Measurements from ENCODE around the gene NF1. TPM values are rescaled to one million over a fixed set of nuclear protein-coding genes. Genes with fewer than 3 reads are reported as not detected.

The NF1 gene
- total RNA-seq, 1 donor from 2014 or later, result 36.8 TPM

GRCh38 chr17:31413874-31414549 lies 319.2 kb downstream of the NF1 start:
- H3K4me1 Mint-ChIP-seq (ENCODE audit: low read depth), result peaks cover 3% of the 10 kb centered on the region
- no peaks in the 10 kb centered on the region for H3K9me3 Mint-ChIP-seq
- no peak overlapping the region for H3K27ac Mint-ChIP-seq
- H3K27me3 Mint-ChIP-seq (ENCODE audit: low read depth), result peaks cover 3% of the 10 kb centered on the region
- no peak overlapping the region for H3K4me3 Mint-ChIP-seq (ENCODE audit: low read depth)
- intact Hi-C loops (cut with micrococcal nuclease), result no loop called here
- H3K36me3 Mint-ChIP-seq (ENCODE audit: low read depth), result no peaks in the 10 kb centered on the region
- no peak for DNase-seq (ENCODE audit: low spot score)

- Mint-ChIP-seq H3K9me3 (no peaks in the 10 kb centered on the region), H3K4me1 (ENCODE audit: low read depth) (peaks cover 3% of the 10 kb centered on the region), H3K36me3 (ENCODE audit: low read depth) (no peaks in the 10 kb centered on the region), H3K27ac (no peak overlapping the region), H3K27me3 (ENCODE audit: low read depth) (peaks cover 3% of the 10 kb centered on the region), H3K4me3 (ENCODE audit: low read depth) (no peak overlapping the region)
- DNase-seq (ENCODE audit: low spot score), result no peak
- intact Hi-C loops (cut with micrococcal nuclease), result no loop called here
Observed at GRCh38 chr17:31414550-31414918, 319.8 kb downstream of the NF1 start.

GRCh38 chr17:31415004-31415454 lies 320.3 kb downstream of the NF1 start:
- no peak for DNase-seq (ENCODE audit: low spot score)
- Mint-ChIP-seq H3K9me3 (no peaks in the 10 kb centered on the region), H3K27ac (no peak overlapping the region), H3K27me3 (ENCODE audit: low read depth) (peaks cover 3% of the 10 kb centered on the region), H3K4me3 (ENCODE audit: low read depth) (no peak overlapping the region), H3K4me1 (ENCODE audit: low read depth) (peaks cover 3% of the 10 kb centered on the region), H3K36me3 (ENCODE audit: low read depth) (no peaks in the 10 kb centered on the region)
- intact Hi-C loops (cut with micrococcal nuclease), result no loop called here

- intact Hi-C loops (cut with micrococcal nuclease), result no loop called here
- DNase-seq (ENCODE audit: low spot score), result no peak
- peaks cover 3% of the 10 kb centered on the region for H3K4me1 Mint-ChIP-seq (ENCODE audit: low read depth)
- peaks cover 3% of the 10 kb centered on the region for H3K27me3 Mint-ChIP-seq (ENCODE audit: low read depth)
- no peak overlapping the region for H3K4me3 Mint-ChIP-seq (ENCODE audit: low read depth)
- H3K27ac Mint-ChIP-seq, result no peak overlapping the region
- no peaks in the 10 kb centered on the region for H3K9me3 Mint-ChIP-seq
- H3K36me3 Mint-ChIP-seq (ENCODE audit: low read depth), result no peaks in the 10 kb centered on the region
Observed at GRCh38 chr17:31415640-31416502, 321.1 kb downstream of the NF1 start.

- H3K36me3 Mint-ChIP-seq (ENCODE audit: low read depth), result no peaks in the 10 kb centered on the region
- intact Hi-C loops (cut with micrococcal nuclease), result no loop called here
- no peak overlapping the region for H3K4me3 Mint-ChIP-seq (ENCODE audit: low read depth)
- no peak for DNase-seq (ENCODE audit: low spot score)
- H3K4me1 Mint-ChIP-seq (ENCODE audit: low read depth), result peaks cover 3% of the 10 kb centered on the region
- H3K9me3 Mint-ChIP-seq, result no peaks in the 10 kb centered on the region
- no peak overlapping the region for H3K27ac Mint-ChIP-seq
- H3K27me3 Mint-ChIP-seq (ENCODE audit: low read depth), result peaks cover 3% of the 10 kb centered on the region
Observed at GRCh38 chr17:31416503-31416923, 321.7 kb downstream of the NF1 start.

- DNase-seq (ENCODE audit: low spot score), result no peak
- H3K27me3 Mint-ChIP-seq (ENCODE audit: low read depth), result peaks cover 3% of the 10 kb centered on the region
- no peaks in the 10 kb centered on the region for H3K36me3 Mint-ChIP-seq (ENCODE audit: low read depth)
- intact Hi-C loops (cut with micrococcal nuclease), result no loop called here
- peaks cover under 1% of the 10 kb centered on the region for H3K9me3 Mint-ChIP-seq
- peaks cover 3% of the 10 kb centered on the region for H3K4me1 Mint-ChIP-seq (ENCODE audit: low read depth)
- H3K4me3 Mint-ChIP-seq (ENCODE audit: low read depth), result no peak overlapping the region
- H3K27ac Mint-ChIP-seq, result no peak overlapping the region
Observed at GRCh38 chr17:31417051-31417792, 322.4 kb downstream of the NF1 start.

- peaks cover 3% of the 10 kb centered on the region for H3K4me1 Mint-ChIP-seq (ENCODE audit: low read depth)
- H3K4me3 Mint-ChIP-seq (ENCODE audit: low read depth), result no peak overlapping the region
- DNase-seq (ENCODE audit: low spot score), result no peak
- H3K36me3 Mint-ChIP-seq (ENCODE audit: low read depth), result no peaks in the 10 kb centered on the region
- intact Hi-C loops (cut with micrococcal nuclease), result no loop called here
- peaks cover 4% of the 10 kb centered on the region for H3K27me3 Mint-ChIP-seq (ENCODE audit: low read depth)
- H3K9me3 Mint-ChIP-seq, result peaks cover 3% of the 10 kb centered on the region
- no peak overlapping the region for H3K27ac Mint-ChIP-seq
Observed at GRCh38 chr17:31418773-31419350, 324.1 kb downstream of the NF1 start.

GRCh38 chr17:31422443-31422842 lies 327.7 kb downstream of the NF1 start:
- intact Hi-C loops (cut with micrococcal nuclease), result no loop called here
- Mint-ChIP-seq H3K4me3 (ENCODE audit: low read depth) (no peak overlapping the region), H3K9me3 (peaks cover 3% of the 10 kb centered on the region), H3K4me1 (ENCODE audit: low read depth) (peaks cover 3% of the 10 kb centered on the region), H3K27ac (no peak overlapping the region), H3K36me3 (ENCODE audit: low read depth) (no peaks in the 10 kb centered on the region), H3K27me3 (ENCODE audit: low read depth) (peaks cover 8% of the 10 kb centered on the region)
- DNase-seq (ENCODE audit: low spot score), result no peak

- Mint-ChIP-seq H3K27ac (no peak overlapping the region), H3K36me3 (ENCODE audit: low read depth) (no peaks in the 10 kb centered on the region), H3K27me3 (ENCODE audit: low read depth) (peaks cover 14% of the 10 kb centered on the region), H3K4me3 (ENCODE audit: low read depth) (no peak overlapping the region), H3K9me3 (peaks cover 3% of the 10 kb centered on the region), H3K4me1 (ENCODE audit: low read depth) (no peaks in the 10 kb centered on the region)
- intact Hi-C loops (cut with micrococcal nuclease), result no loop called here
- no peak for DNase-seq (ENCODE audit: low spot score)
Observed at GRCh38 chr17:31424944-31425281, 330.1 kb downstream of the NF1 start.

- Mint-ChIP-seq H3K4me3 (ENCODE audit: low read depth) (no peak overlapping the region), H3K27ac (no peak overlapping the region), H3K27me3 (ENCODE audit: low read depth) (peaks cover 17% of the 10 kb centered on the region), H3K9me3 (peaks cover 3% of the 10 kb centered on the region), H3K36me3 (ENCODE audit: low read depth) (no peaks in the 10 kb centered on the region), H3K4me1 (ENCODE audit: low read depth) (no peaks in the 10 kb centered on the region)
- DNase-seq (ENCODE audit: low spot score), result no peak
- intact Hi-C loops (cut with micrococcal nuclease), result no loop called here
Observed at GRCh38 chr17:31425282-31426040, 330.7 kb downstream of the NF1 start.
